Activated T-cell treated with anti-CD3 and anti-CD28 coated beads, Interleukin-2, amount 50 U/mL, for 1 hour (primary cell): Measurements from ENCODE around the gene PAH.

ENCODE experiments used
- DNase-seq: peaks from one replicate; pipeline ENCODE4 v3.0.0-alpha.2; 2020

The PAH gene

DNA sequence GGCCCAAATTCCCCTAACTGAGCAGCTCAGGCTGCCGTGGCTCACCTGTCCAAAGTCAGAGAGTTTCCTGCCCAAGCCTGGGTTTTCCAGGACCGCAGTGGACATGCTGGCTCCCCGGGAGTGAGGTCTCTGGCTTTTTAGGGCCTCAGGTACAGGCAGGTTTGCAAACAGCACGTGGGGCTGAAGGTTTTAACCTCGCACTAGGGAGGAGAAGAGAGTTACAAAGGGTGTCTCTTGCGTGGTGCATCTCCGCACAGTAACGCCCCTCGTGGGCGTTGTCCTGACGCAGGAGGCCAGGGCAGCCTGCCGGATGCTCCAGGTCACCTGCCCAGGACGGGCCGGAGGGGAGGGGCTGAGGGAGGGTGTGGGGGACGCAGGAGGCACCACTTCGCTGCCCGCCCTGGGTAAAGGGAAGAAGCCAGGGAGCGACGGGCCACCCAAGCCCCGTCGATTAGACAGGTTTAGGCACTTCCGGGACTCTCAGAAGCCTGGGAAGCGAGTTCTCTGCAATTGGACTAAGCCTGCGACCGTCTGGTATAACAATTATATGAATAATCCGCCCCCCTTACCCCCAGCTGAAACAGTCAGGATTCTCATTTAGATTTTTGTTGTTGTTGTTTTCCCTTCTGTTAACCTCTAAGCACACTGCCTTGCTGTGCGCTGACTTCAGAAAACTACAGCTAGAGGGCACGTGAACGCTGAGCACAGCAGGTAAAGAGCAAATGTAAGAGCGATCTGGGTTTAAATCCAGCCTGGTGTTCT lies at the start of gene PAH:
Gene PAH (minus strand): TSS at position 219 of the 762 bp plus-strand sequence. CDS start 114 bp downstream, at position 105.
- peak; percentile 19 for DNase-seq

DNA sequence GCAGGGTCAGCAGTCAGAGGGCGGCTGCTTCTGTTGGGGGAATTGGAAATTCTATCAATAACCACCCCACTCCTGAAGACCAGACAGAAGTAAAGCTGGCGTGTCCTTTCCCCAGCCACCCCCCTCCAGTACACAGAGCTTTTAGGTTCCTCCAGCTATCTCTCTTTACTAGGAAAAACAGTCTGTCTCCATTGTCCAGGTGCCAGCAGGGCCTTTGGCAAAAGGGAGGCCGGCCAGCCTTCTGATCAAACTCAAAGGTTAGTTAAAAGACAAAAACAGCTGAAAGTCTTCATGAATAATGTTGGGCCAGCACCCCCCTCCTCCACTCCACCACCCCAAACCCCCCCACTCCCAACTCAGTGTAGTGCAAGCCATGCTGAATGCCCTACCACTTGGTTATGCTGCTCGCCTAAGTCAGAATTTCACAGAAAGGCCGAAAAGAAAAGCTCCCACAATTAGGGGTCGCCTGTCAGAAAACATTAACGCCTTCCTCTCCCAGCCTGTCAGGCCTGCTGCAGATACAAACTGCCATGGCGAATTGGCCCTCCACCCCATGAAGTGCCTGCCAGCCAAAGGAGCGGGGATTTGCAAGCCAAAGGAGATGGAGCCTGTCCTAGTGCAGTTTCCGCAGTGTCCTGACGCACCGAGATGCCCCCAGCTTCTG lies 49.3 kb upstream of the PAH start:
- no peak for DNase-seq

DNA sequence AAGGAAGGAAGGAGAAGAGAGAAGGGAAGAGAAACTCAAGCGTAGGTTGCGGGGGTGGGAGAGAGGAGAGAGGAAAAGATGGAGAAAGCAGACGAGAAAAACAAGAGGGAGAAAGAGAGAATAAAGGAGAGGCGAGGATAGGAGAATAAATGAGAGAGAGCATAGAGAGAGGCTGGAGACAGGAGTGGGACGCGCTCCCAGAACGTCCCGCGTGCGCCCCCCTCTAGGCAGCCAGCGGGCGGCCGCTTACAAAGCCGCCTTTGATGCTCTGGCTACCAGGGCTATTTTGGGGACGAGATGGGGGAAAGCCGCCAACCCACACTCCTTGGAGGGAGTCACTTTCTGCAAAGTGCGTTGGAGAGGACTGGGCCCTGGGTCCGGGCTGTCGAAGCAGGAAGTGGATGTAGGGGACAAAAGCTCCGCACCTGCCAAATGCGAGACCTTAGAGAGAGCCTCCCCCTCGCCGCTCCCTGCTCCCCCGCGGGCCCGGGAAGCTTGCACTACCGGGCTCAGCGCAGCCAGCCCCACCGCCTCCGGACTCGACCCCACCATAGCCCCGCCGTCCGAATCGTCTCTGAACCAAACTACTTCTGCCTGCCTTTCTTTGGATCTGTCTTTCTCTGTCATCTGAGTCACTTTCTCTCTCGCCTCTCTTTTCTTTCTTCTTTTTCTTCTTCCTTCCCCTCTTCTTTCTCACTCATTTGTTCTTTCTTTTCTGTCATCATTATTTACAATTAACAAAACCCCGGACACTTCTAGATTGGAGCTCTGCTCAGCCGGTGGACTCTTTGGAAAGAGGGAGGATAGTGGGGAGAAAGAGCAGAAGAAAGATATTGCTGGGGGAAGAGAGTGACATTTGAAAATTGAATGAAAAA lies 48.5 kb upstream of the PAH start:
- DNase-seq, result no peak

DNA sequence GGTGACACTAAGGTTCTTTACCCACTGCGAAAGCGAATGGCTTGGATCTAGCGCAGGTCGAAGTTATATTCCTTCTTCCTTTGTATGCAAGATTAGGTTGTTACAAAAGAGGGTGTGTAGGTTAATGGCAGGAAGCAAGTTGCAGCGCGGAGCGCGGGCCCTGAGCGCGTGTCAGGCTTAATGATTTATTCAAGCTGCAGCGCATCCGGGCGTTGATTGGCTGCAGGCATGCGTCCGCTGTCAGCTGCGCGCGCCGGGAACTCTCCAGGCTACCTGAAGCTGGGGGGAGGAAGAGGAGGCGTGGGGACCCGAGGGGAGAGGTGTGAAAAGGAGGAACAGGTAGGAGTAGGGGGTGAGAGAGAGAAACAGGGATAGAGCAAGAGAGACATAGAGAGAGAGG lies 47.8 kb upstream of the PAH start:
- DNase-seq, result no peak

DNA sequence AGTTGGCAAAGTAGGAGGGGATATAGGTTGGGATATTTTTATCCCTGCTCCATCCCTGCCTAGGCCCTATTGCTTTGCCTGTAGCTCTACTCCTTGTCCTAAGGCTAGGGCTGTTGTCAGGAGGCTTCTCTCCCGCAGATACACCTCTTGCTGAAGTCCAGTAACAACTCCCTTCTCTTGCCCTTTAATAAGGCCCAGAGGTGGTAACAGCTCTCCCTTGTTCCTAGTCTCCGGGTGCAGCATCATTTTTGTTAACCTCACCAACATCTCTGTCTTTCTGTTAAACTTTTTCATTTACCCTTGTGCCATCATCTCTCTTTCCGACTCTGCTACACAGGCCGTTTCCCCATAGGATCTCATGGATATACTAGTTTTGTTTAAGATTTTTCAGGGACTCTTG lies 46.8 kb upstream of the PAH start:
- DNase-seq, result no peak

DNA sequence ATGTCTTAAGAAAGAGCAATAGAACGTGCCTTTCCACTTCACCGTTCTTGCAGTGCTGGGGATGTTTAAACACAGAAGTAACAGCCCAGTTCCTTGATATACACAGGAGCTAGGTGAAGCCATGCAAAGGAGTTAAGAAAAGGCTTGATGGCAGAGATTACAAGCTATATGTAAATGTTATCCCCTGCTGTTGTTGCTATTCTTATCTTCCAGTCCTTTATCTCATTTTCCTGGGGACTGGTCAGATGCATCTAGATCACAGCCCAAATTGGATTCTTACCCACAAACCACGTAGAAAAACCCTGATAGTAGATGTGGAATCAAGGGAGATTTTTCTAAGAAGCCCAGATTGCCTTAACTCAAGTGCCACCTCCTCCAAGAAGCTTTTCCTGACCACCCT lies 45.9 kb upstream of the PAH start:
- no peak for DNase-seq

DNA sequence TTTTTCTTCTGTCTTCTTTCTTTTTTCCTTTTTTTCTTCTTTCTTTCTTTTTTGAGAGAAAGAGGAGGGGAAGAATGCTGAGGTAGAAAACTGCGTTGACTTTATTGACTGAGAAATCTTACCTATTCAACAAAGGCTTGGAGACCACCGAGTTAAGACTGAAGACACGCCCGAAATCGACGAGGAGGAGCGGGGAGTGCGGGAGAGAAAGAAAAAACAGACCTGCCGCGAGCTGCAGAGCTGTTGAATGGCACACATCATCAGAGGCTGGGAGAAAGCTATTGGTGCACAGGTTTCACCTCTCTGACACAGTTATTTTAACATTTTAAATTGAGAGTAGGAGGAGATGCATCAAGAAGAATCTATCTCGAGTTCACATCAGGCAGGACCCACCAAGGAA lies 45.5 kb upstream of the PAH start:
- no peak for DNase-seq

DNA sequence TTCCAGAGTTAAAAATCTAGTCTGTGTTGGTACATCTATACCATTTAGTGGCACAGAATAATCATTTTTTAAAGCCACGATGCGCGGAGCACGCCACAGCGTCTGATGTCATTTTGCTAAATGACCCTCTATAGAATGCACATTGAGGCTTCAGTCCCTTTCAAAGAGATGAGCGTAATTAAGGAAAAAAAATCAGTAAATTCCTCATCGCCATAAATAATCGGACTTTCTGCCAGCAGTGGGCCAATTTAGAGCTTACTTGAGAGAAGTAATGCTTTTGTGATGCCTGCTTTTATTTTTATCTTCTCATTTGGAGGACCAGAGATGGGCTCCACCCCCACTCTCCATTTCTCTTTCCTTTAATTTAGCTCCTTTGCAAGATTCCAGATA lies 44.4 kb upstream of the PAH start:
- no peak for DNase-seq

- no peak for DNase-seq
These were observed 43.9 kb upstream of the PAH start for GRCh38 chr12:102960766-102961465.

- DNase-seq, result no peak
These were observed 42.3 kb upstream of the PAH start for GRCh38 chr12:102959391-102959790.

DNA sequence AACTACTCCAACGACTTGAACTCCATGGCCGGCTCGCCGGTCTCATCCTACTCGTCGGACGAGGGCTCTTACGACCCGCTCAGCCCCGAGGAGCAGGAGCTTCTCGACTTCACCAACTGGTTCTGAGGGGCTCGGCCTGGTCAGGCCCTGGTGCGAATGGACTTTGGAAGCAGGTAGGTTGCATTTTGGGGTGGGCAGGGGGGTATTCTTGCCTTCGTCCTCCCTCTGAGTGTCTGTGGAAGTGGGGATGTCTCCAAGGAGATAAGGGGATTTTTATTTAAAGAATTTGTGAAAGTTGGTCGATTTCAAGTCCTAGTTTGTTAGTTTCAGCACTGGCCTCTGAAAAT lies 41.8 kb upstream of the PAH start:
- DNase-seq, result no peak

DNA sequence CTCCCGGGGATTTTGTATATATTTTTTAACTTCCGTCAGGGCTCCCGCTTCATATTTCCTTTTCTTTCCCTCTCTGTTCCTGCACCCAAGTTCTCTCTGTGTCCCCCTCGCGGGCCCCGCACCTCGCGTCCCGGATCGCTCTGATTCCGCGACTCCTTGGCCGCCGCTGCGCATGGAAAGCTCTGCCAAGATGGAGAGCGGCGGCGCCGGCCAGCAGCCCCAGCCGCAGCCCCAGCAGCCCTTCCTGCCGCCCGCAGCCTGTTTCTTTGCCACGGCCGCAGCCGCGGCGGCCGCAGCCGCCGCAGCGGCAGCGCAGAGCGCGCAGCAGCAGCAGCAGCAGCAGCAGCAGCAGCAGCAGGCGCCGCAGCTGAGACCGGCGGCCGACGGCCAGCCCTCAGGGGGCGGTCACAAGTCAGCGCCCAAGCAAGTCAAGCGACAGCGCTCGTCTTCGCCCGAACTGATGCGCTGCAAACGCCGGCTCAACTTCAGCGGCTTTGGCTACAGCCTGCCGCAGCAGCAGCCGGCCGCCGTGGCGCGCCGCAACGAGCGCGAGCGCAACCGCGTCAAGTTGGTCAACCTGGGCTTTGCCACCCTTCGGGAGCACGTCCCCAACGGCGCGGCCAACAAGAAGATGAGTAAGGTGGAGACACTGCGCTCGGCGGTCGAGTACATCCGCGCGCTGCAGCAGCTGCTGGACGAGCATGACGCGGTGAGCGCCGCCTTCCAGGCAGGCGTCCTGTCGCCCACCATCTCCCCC lies 41.2 kb upstream of the PAH start:
- DNase-seq, result no peak

DNA sequence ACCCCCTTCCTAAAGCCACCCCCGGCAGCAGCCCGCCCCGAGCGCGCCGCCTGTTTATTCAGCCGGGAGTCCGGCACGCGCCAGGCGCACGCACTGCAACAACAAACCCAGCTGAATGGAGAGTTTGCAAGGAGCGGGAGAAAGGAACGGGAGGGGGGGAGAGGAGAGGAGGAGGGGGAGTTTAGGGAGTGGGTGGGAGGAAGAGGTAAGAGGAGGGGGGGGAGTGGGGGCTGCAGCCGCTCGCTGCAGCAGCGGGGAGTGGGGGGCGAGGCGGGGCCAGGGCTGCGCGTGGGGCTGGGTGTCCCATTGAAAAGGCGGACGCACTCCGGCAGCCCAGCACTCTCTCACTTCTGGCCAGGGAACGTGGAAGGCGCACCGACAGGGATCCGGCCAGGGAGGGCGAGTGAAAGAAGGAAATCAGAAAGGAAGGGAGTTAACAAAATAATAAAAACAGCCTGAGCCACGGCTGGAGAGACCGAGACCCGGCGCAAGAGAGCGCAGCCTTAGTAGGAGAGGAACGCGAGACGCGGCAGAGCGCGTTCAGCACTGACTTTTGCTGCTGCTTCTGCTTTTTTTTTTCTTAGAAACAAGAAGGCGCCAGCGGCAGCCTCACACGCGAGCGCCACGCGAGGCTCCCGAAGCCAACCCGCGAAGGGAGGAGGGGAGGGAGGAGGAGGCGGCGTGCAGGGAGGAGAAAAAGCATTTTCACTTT lies 40.5 kb upstream of the PAH start, which contains the start of gene ASCL1:
Gene ASCL1 (plus strand): TSS at position 336 of the 712 bp plus-strand sequence. CDS start 571 bp downstream, outside the sequence.
- no peak for DNase-seq

- no peak for DNase-seq
These were observed 39.8 kb upstream of the PAH start for GRCh38 chr12:102956738-102957327.

DNA sequence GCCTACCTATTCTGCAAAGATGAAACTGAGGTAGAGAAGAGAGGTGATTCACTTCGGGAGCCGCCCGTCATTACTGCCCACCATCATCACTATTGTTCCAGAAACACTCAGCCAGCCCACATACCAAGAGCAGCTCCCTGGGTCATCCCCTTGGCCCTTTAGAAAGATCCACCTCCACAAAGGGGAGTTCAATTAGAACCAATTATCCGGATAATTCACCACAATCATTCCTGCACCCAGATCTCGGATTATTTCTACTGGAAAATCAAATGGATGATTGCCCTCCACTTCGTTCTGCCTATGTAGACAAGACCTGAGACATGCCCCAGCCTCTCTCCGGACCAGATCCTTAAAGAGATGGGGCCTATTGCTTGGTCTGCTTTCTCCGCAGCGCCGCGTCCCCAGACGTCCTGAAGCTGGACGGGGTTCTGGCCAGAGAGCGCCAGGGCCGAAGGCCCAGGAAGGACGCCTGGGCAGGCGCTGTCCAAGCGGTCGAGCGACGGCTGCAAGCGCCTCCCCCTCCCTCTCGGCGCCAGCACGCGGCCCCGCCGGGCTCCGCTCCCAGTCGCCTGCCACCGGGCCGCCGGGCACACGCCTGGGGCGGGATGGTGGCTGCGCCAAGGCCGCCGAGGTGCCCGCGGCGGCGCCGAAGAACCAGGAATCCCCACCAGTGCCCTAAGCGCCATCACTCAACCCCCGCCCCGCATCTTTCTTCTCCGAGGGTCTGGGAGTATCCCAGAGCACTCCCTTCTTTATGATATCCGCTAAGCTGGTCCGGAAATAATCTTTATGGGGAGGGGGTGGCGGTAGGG lies 39.1 kb upstream of the PAH start:
- no peak for DNase-seq

DNA sequence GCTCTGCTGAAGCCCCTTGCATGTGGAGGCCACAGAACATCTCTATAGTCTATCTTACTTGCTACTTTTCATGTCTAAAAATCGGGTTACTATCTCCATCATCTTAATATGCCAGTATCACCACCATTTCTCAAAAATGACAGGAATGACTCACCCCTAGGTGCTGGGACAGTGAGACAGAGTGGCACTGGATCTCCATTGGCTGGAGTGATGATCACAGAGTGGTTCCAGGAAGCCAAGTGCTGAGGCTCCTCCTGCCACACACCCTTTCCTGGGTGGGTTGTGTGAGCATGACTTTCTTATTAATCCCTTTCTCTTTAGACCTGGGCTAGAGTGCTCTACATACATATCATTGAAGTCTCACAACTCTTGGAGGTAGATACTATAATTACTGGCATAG lies 37.1 kb upstream of the PAH start:
- DNase-seq, result no peak

- no peak for DNase-seq
These were observed 36.2 kb upstream of the PAH start for GRCh38 chr12:102953221-102953620.

DNA sequence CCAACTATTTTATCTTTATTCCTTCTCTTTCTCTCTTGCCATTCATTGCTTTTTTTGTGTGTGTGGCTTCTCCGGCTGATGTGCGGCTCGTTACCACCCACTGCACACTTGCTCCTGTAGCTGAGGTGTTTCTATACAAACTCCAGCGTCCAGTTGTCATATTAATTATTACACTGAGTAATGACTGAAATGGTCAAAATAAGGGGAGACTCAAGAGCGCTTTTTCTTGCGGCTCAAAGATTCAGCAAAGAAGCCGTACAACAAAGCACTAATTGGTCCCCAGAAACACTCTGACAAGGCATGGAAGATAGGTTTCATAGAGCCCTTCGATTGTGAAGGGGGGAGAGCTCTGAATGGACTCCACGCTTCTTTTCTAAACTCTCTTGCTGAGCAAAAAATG lies 34.8 kb upstream of the PAH start:
- no peak for DNase-seq

GRCh38 chr12:102950950-102951619 lies 34.0 kb upstream of the PAH start:
- DNase-seq, result no peak
